Ishikawa (cell line): ENCODE measurements around the gene MOBP.

Source experiments
- CEBPB ChIP-seq: IDR thresholded peaks from 2 replicates; pipeline ENCODE4 v1.6.1; 2012
- CREB1 ChIP-seq: IDR thresholded peaks from 2 replicates; pipeline ENCODE4 v1.6.1; 2012; ENCODE audit warnings: low read depth
- EGR1 ChIP-seq: IDR thresholded peaks from 2 replicates; pipeline ENCODE4 v1.6.1; 2012
- EP300 ChIP-seq: IDR thresholded peaks from 2 replicates; pipeline ENCODE4 v1.6.1; 2012; ENCODE audit warnings: borderline replicate concordance
- FOXM1 ChIP-seq: IDR thresholded peaks from 2 replicates; pipeline ENCODE4 v1.6.1; 2012; ENCODE audit warnings: low read depth, borderline replicate concordance
- MAX ChIP-seq: IDR thresholded peaks from 2 replicates; pipeline ENCODE4 v1.6.1; 2012
- NFIC ChIP-seq: IDR thresholded peaks from 2 replicates; pipeline ENCODE4 v1.6.1; 2012
- RAD21 ChIP-seq: IDR thresholded peaks from 2 replicates; pipeline ENCODE4 v1.6.1; 2012; ENCODE audit warnings: low read depth
- REST ChIP-seq: IDR thresholded peaks from 2 replicates; pipeline ENCODE4 v1.6.1; 2012; ENCODE audit warnings: low read depth, mild to moderate bottlenecking
- TAF1 ChIP-seq: IDR thresholded peaks from 2 replicates; pipeline ENCODE4 v1.6.1; 2012; ENCODE audit warnings: low read depth, mild to moderate bottlenecking
- TCF12 ChIP-seq: IDR thresholded peaks from 2 replicates; pipeline ENCODE4 v1.6.1; 2012; ENCODE audit warnings: low read depth
- TEAD4 ChIP-seq: IDR thresholded peaks from 2 replicates; pipeline ENCODE4 v1.6.1; 2012
- USF1 ChIP-seq: IDR thresholded peaks from 2 replicates; pipeline ENCODE4 v1.6.1; 2012
- YY1 ChIP-seq: IDR thresholded peaks from 2 replicates; pipeline ENCODE4 v1.6.1; 2012; ENCODE audit warnings: low read depth
- ZBTB7A ChIP-seq: IDR thresholded peaks from 2 replicates; pipeline ENCODE4 v1.6.1; 2012; ENCODE audit warnings: low read depth

Gene MOBP

GRCh38 chr3:39468108-39468436, 592 bp downstream of the MOBP start:
- TF ChIP-seq NFIC: no peak
- TF ChIP-seq EP300: no peak
- no peak for TF ChIP-seq TAF1
- TF ChIP-seq TCF12: no peak
- TF ChIP-seq RAD21: no peak

GRCh38 chr3:39469258-39469657, 1.8 kb downstream of the MOBP start:
- TF ChIP-seq CEBPB (no peak), CREB1 (no peak), EP300 (no peak), EGR1 (no peak), USF1 (no peak)

GRCh38 chr3:39469945-39470344, 2.5 kb downstream of the MOBP start:
- TF ChIP-seq ZBTB7A (no peak), TAF1 (no peak), EP300 (no peak), TEAD4 (no peak), CREB1 (no peak), YY1 (no peak), FOXM1 (no peak), RAD21 (no peak), USF1 (no peak), CEBPB (no peak), NFIC (no peak), MAX (no peak)

GRCh38 chr3:39471652-39472051, 4.2 kb downstream of the MOBP start:
- no peak for TF ChIP-seq CEBPB
- no peak for TF ChIP-seq TAF1
- TF ChIP-seq NFIC: no peak
- TF ChIP-seq TEAD4: no peak
- no peak for TF ChIP-seq YY1
- TF ChIP-seq TCF12: no peak
- no peak for TF ChIP-seq RAD21
- no peak for TF ChIP-seq EP300
- no peak for TF ChIP-seq CREB1
- TF ChIP-seq FOXM1: no peak
- TF ChIP-seq REST: no peak
- TF ChIP-seq ZBTB7A: no peak
- no peak for TF ChIP-seq USF1
- no peak for TF ChIP-seq EGR1
- TF ChIP-seq MAX: no peak

- TF ChIP-seq NFIC (no peak), TAF1 (no peak), EP300 (no peak), RAD21 (no peak)
Observed at GRCh38 chr3:39473452-39474125, 6.1 kb downstream of the MOBP start.

- TF ChIP-seq RAD21: no peak
Observed at GRCh38 chr3:39474126-39474515, 6.6 kb downstream of the MOBP start.

GRCh38 chr3:39476783-39477182, 9.3 kb downstream of the MOBP start:
- TF ChIP-seq TCF12: no peak
- no peak for TF ChIP-seq EP300
- no peak for TF ChIP-seq RAD21

DNA sequence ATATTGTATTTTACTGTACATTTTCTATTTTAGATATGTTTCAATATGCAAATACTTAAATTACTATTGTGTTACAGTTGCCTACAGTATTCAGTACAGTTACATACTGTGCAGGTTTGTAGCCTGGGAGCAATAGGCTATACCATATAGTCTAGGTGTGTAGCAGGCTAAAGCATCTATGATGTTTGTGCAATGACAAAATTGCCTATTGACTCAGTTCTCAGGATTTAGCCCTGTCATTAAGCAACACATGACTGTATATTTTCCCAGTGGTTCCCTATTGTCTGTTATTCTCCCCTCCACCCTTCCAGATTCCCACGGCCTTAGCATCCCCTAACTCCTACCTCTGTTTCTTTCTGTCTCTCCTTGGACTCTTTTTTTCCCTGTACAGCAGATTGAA, 10.7 kb downstream of the MOBP start:
- no peak for TF ChIP-seq ZBTB7A
- TF ChIP-seq TAF1: no peak
- TF ChIP-seq EP300: no peak
- TF ChIP-seq YY1: no peak
- TF ChIP-seq TCF12: no peak
- no peak for TF ChIP-seq REST
- no peak for TF ChIP-seq USF1
- no peak for TF ChIP-seq CREB1
- TF ChIP-seq NFIC: no peak
- TF ChIP-seq RAD21: no peak
